Large intestine (tissue), 3 donors: ENCODE data around the gene KL. TPM values are rescaled to one million over a fixed set of nuclear protein-coding genes. Genes with fewer than 3 reads are reported as not detected.
A peak's percentile ranks its signal among the peaks of the same experiment; 100 is the strongest.

Experiments
- DNase-seq, 2 donors: peaks; one replicate each; pipeline versions ENCODE4 v3.0.0 to v3.0.0-alpha.2; 2013
- H3K27ac ChIP-seq: one replicate; pipeline ENCODE4 v1.5.1; 2013; ENCODE audit warnings: low read length
- H3K27me3 ChIP-seq: 2 replicates; pipeline ENCODE4 v1.6.1; 2013; ENCODE audit warnings: low read length; ENCODE audit not compliant: control insufficient read depth, insufficient read depth
- H3K36me3 ChIP-seq: 2 replicates; pipeline ENCODE4 v1.6.1; 2013; ENCODE audit warnings: low read length; ENCODE audit not compliant: control insufficient read depth, insufficient read depth
- H3K4me1 ChIP-seq: one replicate; pipeline ENCODE4 v1.6.1; 2013; ENCODE audit warnings: low read length; ENCODE audit not compliant: control insufficient read depth, insufficient read depth
- H3K4me3 ChIP-seq: one replicate; pipeline ENCODE4 v1.5.1; 2013; ENCODE audit warnings: low read length
- H3K9me3 ChIP-seq: one replicate; pipeline ENCODE4 v1.6.1; 2013; ENCODE audit warnings: mild to moderate bottlenecking, low read depth, low read length, moderate library complexity; ENCODE audit not compliant: control insufficient read depth
- WGBS: methylation state at CpG from one replicate; pipeline ENCODE4 v1.1.5; 2013; ENCODE audit warnings: low lambda C conversion rate; ENCODE audit not compliant: insufficient coverage; 5-methylcytosine and 5-hydroxymethylcytosine counted together
- polyA plus RNA-seq: library from polyadenylated mRNA; unstranded; fragments of 120-200 nt; gene quantifications from one replicate; pipeline ENCODE4 v1.2.1, GENCODE V29; 2013

KL gene
- polyA plus RNA-seq, 1 donor = 3.9 TPM

GRCh38 chr13:33109801-33110200 is 93.6 kb downstream of the KL start:
- no peak for DNase-seq

GRCh38 chr13:33110386-33110712 is 94.1 kb downstream of the KL start:
- DNase-seq = no peak
- H3K4me1 ChIP-seq = peaks cover 29% of the 10 kb centered on the region
- H3K36me3 ChIP-seq = peaks cover 75% of the 10 kb centered on the region
- H3K27me3 ChIP-seq = no peaks in the 10 kb centered on the region
- no peak overlapping the region for H3K4me3 ChIP-seq
- H3K9me3 ChIP-seq = no peaks in the 10 kb centered on the region
- H3K27ac ChIP-seq = no peak overlapping the region
- WGBS = no CpG with 5 or more reads among the region's 5 CpGs

More at GRCh38 chr13:33109801-33110200, 93.6 kb downstream of the KL start:
- no peaks in the 10 kb centered on the region for H3K9me3 ChIP-seq
- peaks cover 75% of the 10 kb centered on the region for H3K36me3 ChIP-seq
- WGBS = no CpG with 5 or more reads among the region's 10 CpGs
- peaks cover 28% of the 10 kb centered on the region for H3K4me1 ChIP-seq
- no peaks in the 10 kb centered on the region for H3K27me3 ChIP-seq
- H3K4me3 ChIP-seq = no peak overlapping the region
- no peak overlapping the region for H3K27ac ChIP-seq

- Histone ChIP-seq H3K4me3 (no peak overlapping the region), H3K9me3 (no peaks in the 10 kb centered on the region), H3K27me3 (no peaks in the 10 kb centered on the region), H3K27ac (no peak overlapping the region), H3K4me1 (peaks cover 31% of the 10 kb centered on the region), H3K36me3 (peaks cover 74% of the 10 kb centered on the region)
- no CpG with 5 or more reads among the region's 14 CpGs for WGBS
- no peak for DNase-seq
These were observed 94.6 kb downstream of the KL start for GRCh38 chr13:33110713-33111413.

GRCh38 chr13:33111414-33112110 is 95.3 kb downstream of the KL start:
- no peak overlapping the region for H3K4me3 ChIP-seq
- DNase-seq = peak; percentile 33 to 80
- H3K27me3 ChIP-seq = no peaks in the 10 kb centered on the region
- 33% methylated on average over 1 of the region's 9 CpGs for WGBS
- H3K27ac ChIP-seq = peak overlapping the region; percentile 24
- peaks cover 31% of the 10 kb centered on the region for H3K4me1 ChIP-seq
- peaks cover 69% of the 10 kb centered on the region for H3K36me3 ChIP-seq
- no peaks in the 10 kb centered on the region for H3K9me3 ChIP-seq

GRCh38 chr13:33112766-33113165 is 96.5 kb downstream of the KL start:
- no peak overlapping the region for H3K4me3 ChIP-seq
- peaks cover 31% of the 10 kb centered on the region for H3K4me1 ChIP-seq
- H3K9me3 ChIP-seq = no peaks in the 10 kb centered on the region
- WGBS = no CpG with 5 or more reads among the region's 12 CpGs
- DNase-seq = peak in 1 of 2 donors; percentile 57
- H3K27me3 ChIP-seq = no peaks in the 10 kb centered on the region
- H3K36me3 ChIP-seq = peaks cover 59% of the 10 kb centered on the region
- H3K27ac ChIP-seq = no peak overlapping the region

- Histone ChIP-seq H3K9me3 (no peaks in the 10 kb centered on the region), H3K27me3 (no peaks in the 10 kb centered on the region), H3K4me1 (peaks cover 31% of the 10 kb centered on the region), H3K36me3 (peaks cover 59% of the 10 kb centered on the region), H3K27ac (no peak overlapping the region), H3K4me3 (no peak overlapping the region)
- WGBS = no CpG with 5 or more reads among the region's 5 CpGs
- no peak for DNase-seq
These were observed 97.9 kb downstream of the KL start for GRCh38 chr13:33114146-33114545.

- H3K9me3 ChIP-seq = no peaks in the 10 kb centered on the region
- peaks cover 27% of the 10 kb centered on the region for H3K4me1 ChIP-seq
- peaks cover 54% of the 10 kb centered on the region for H3K36me3 ChIP-seq
- no peaks in the 10 kb centered on the region for H3K27me3 ChIP-seq
- no peak overlapping the region for H3K4me3 ChIP-seq
- peak in 1 of 2 donors; percentile 43 for DNase-seq
- H3K27ac ChIP-seq = no peak overlapping the region
- no CpG with 5 or more reads among the region's 2 CpGs for WGBS
These were observed 99.1 kb downstream of the KL start for GRCh38 chr13:33115274-33115673.
